IMR-90 (cell line): ENCODE measurements around the gene AGPAT3. TPM values are rescaled to one million over a fixed set of nuclear protein-coding genes. Genes with fewer than 3 reads are reported as not detected.

Experiments
- ATAC-seq: fragments of 200-7000 bp; cut with Tn5 transposase; 2 replicates; pipeline ENCODE4 v1.9.1; 2020; ENCODE audit warnings: low read depth, mild to moderate bottlenecking, moderate library complexity
- BruUV-seq: library from RNA; stranded (reverse); fragments of 400-500 nt; replicated peaks from 2 replicates; lab custom pipeline; 2021; lab: Mats Ljungman, UMichigan
- CTCF ChIA-PET: fragments of 300-600 bp; formaldehyde crosslinking; extraction: SDS; loops from one replicate; lab custom pipeline; 2021; ENCODE audit warnings: antibody characterized with exemption; lab: Yijun Ruan, JAX
- POLR2A ChIA-PET: fragments of 300-600 bp; sonication (Branson Sonifier 250); formaldehyde crosslinking; loops from one replicate; lab custom pipeline; 2022; ENCODE audit warnings: antibody characterized with exemption; ENCODE audit not compliant: unreplicated experiment; lab: Charles Lee
- DNase-seq: peaks from one replicate; pipeline ENCODE4 v3.0.0; 2013
- H2AFZ ChIP-seq: replicated peaks from 2 replicates; pipeline ENCODE3; 2013; ENCODE audit warnings: low read length, mild to moderate bottlenecking; ENCODE audit not compliant: poor library complexity
- H2AK5ac ChIP-seq: 2 replicates; pipeline ENCODE4 v1.6.1; 2013; ENCODE audit warnings: low read depth, low read length, inconsistent platforms
- H2AK9ac ChIP-seq: replicated peaks from 2 replicates; pipeline ENCODE3; 2013; ENCODE audit warnings: mild to moderate bottlenecking, low read depth, low read length, moderate library complexity; ENCODE audit not compliant: poor library complexity
- H2BK120ac ChIP-seq: 2 replicates; pipeline ENCODE4 v1.6.1; 2013; ENCODE audit warnings: low read depth, low read length, inconsistent platforms
- H2BK15ac ChIP-seq: 3 replicates; pipeline ENCODE4 v1.6.1; 2013; ENCODE audit warnings: low read depth, low read length, inconsistent platforms
- H2BK20ac ChIP-seq: 2 replicates; pipeline ENCODE4 v1.6.1; 2013; ENCODE audit warnings: low read depth, mild to moderate bottlenecking, inconsistent platforms, low read length, moderate library complexity
- H2BK5ac ChIP-seq: 2 replicates; pipeline ENCODE4 v1.6.1; 2013; ENCODE audit warnings: mild to moderate bottlenecking, low read depth, low read length, inconsistent platforms; ENCODE audit not compliant: poor library complexity, severe bottlenecking
- H3K14ac ChIP-seq: replicated peaks from 2 replicates; pipeline ENCODE4 v1.6.1; 2013; ENCODE audit warnings: low read depth, low read length, inconsistent platforms
- H3K18ac ChIP-seq: 2 replicates; pipeline ENCODE4 v1.6.1; 2013; ENCODE audit warnings: low read depth, low read length, control low read depth
- H3K23ac ChIP-seq: 2 replicates; pipeline ENCODE4 v1.6.1; 2013; ENCODE audit warnings: low read depth, low read length, inconsistent platforms
- H3K27ac ChIP-seq: 2 replicates; pipeline ENCODE4 v1.5.1; 2013; ENCODE audit warnings: mild to moderate bottlenecking, control low read depth, low read length; ENCODE audit not compliant: insufficient read depth
- H3K27me3 ChIP-seq: 2 replicates; pipeline ENCODE4 v1.6.1; 2013; ENCODE audit warnings: low read length; ENCODE audit not compliant: control insufficient read depth, insufficient read depth
- H3K36me3 ChIP-seq: 2 replicates; pipeline ENCODE4 v1.6.1; 2013; ENCODE audit warnings: low read length, mixed read lengths; ENCODE audit not compliant: control insufficient read depth, insufficient read depth
- H3K4ac ChIP-seq: 2 replicates; pipeline ENCODE4 v1.6.1; 2013; ENCODE audit warnings: low read depth, low read length, inconsistent platforms
- H3K4me1 ChIP-seq: 2 replicates; pipeline ENCODE4 v1.6.1; 2013; ENCODE audit warnings: low read length, mixed read lengths; ENCODE audit not compliant: control insufficient read depth, insufficient read depth
- H3K4me2 ChIP-seq: 2 replicates; pipeline ENCODE4 v1.6.1; 2013; ENCODE audit warnings: low read depth, mild to moderate bottlenecking, control low read depth, low read length, moderate library complexity
- H3K4me3 ChIP-seq: 2 replicates; pipeline ENCODE4 v1.5.1; 2013; ENCODE audit warnings: low read depth, mild to moderate bottlenecking, control low read depth, low read length, moderate library complexity; ENCODE audit not compliant: insufficient read depth
- H3K56ac ChIP-seq: 2 replicates; pipeline ENCODE4 v1.6.1; 2013; ENCODE audit warnings: low read length, inconsistent platforms; ENCODE audit not compliant: insufficient read depth; ENCODE audit errors: extremely low read depth
- H3K79me1 ChIP-seq, 2 experiments: 2 replicates each; pipeline ENCODE4 v1.6.1; 2013; ENCODE audit warnings: low read length in 2 of 2, inconsistent platforms in 1 of 2, low read depth in 1 of 2
- H3K9ac ChIP-seq: 2 replicates; pipeline ENCODE4 v1.6.1; 2013; ENCODE audit warnings: low read depth, low read length, control low read depth
- H3K9me1 ChIP-seq: 2 replicates; pipeline ENCODE4 v1.6.1; 2013; ENCODE audit warnings: low read length, inconsistent platforms; ENCODE audit not compliant: insufficient read depth
- H3K9me3 ChIP-seq: 2 replicates; pipeline ENCODE4 v1.6.1; 2013; ENCODE audit warnings: low read length; ENCODE audit not compliant: control insufficient read depth, insufficient read depth
- H4K20me1 ChIP-seq: 2 replicates; pipeline ENCODE4 v1.6.1; 2013; ENCODE audit warnings: low read length, inconsistent platforms; ENCODE audit not compliant: insufficient read depth
- H4K5ac ChIP-seq: 2 replicates; pipeline ENCODE4 v1.6.1; 2013; ENCODE audit warnings: mild to moderate bottlenecking, low read depth, low read length, control low read depth
- H4K8ac ChIP-seq, 2 experiments: 2 replicates each; pipeline ENCODE4 v1.6.1; 2013; ENCODE audit warnings: low read depth in 2 of 2, low read length in 2 of 2, control low read depth in 1 of 2, inconsistent platforms in 1 of 2
- H4K91ac ChIP-seq: 2 replicates; pipeline ENCODE4 v1.6.1; 2013; ENCODE audit warnings: low read depth, low read length, inconsistent platforms; ENCODE audit not compliant: insufficient read depth
- BHLHE40 ChIP-seq: fragments of 150-350 bp; IDR thresholded peaks from 2 replicates; pipeline ENCODE4 v1.6.1; 2016; ENCODE audit warnings: mild to moderate bottlenecking, low read depth, low read length
- CEBPB ChIP-seq: IDR thresholded peaks from 2 replicates; pipeline ENCODE4 v1.6.1; 2012; ENCODE audit warnings: low read depth, low read length, improper control_type of control experiment
- CTCF ChIP-seq: conservative IDR thresholded peaks from 2 replicates; pipeline ENCODE4 v1.5.1; 2012; ENCODE audit warnings: mild to moderate bottlenecking, low read depth, low read length, improper control_type of control experiment
- ELK1 ChIP-seq: fragments of 150-350 bp; IDR thresholded peaks from 2 replicates; pipeline ENCODE4 v1.6.1; 2016; ENCODE audit warnings: low read depth, mild to moderate bottlenecking, low read length, moderate library complexity, borderline replicate concordance
- FOS ChIP-seq: fragments of 150-350 bp; IDR thresholded peaks from 2 replicates; pipeline ENCODE4 v1.6.1; 2016; ENCODE audit warnings: low read depth, low read length
- MAFK ChIP-seq: IDR thresholded peaks from 2 replicates; pipeline ENCODE4 v1.6.1; 2012; ENCODE audit warnings: low read depth, low read length, improper control_type of control experiment
- MAZ ChIP-seq: IDR thresholded peaks from 2 replicates; pipeline ENCODE4 v1.6.1; 2012; ENCODE audit warnings: low read depth, mild to moderate bottlenecking, low read length, improper control_type of control experiment, moderate library complexity, borderline replicate concordance
- MXI1 ChIP-seq: IDR thresholded peaks from 2 replicates; pipeline ENCODE4 v1.6.1; 2012; ENCODE audit warnings: low read depth, mild to moderate bottlenecking, low read length, moderate library complexity, borderline replicate concordance
- NFE2L2 ChIP-seq: fragments of 150-350 bp; IDR thresholded peaks from 2 replicates; pipeline ENCODE4 v1.6.1; 2016; ENCODE audit warnings: low read depth, mild to moderate bottlenecking, low read length
- RAD21 ChIP-seq: IDR thresholded peaks from 2 replicates; pipeline ENCODE4 v1.6.1; 2012; ENCODE audit warnings: low read length, improper control_type of control experiment
- RCOR1 ChIP-seq: IDR thresholded peaks from 2 replicates; pipeline ENCODE4 v1.6.1; 2012; ENCODE audit warnings: mild to moderate bottlenecking, low read length, improper control_type of control experiment; ENCODE audit not compliant: insufficient replicate concordance
- RFX5 ChIP-seq: IDR thresholded peaks from 2 replicates; pipeline ENCODE4 v1.8.0; 2012; ENCODE audit warnings: low read depth, mild to moderate bottlenecking, low read length, moderate library complexity
- SMC3 ChIP-seq: fragments of 150-350 bp; IDR thresholded peaks from 2 replicates; pipeline ENCODE4 v1.6.1; 2016; ENCODE audit warnings: low read depth, mild to moderate bottlenecking, antibody characterized with exemption, low read length, moderate library complexity
- USF2 ChIP-seq: fragments of 150-350 bp; IDR thresholded peaks from 2 replicates; pipeline ENCODE4 v1.6.1; 2017; ENCODE audit warnings: mild to moderate bottlenecking, antibody characterized with exemption, low read length, low read depth
- WGBS, 2 experiments: methylation state at CpG; one replicate each; pipeline versions ENCODE4 v1.1.5 to v1.1.7; 2013; ENCODE audit warnings: missing lambda C conversion rate in 2 of 2; ENCODE audit not compliant: insufficient read length in 1 of 2; ENCODE audit errors: extremely low coverage in 2 of 2; 5-methylcytosine and 5-hydroxymethylcytosine counted together
- dilution Hi-C: fragments of 300-500 bp; cut with HindIII; formaldehyde crosslinking; loops from one replicate; pipeline ENCODE4 v1.14.3; 2018; ENCODE audit warnings: low sequenced_read_pairs; ENCODE audit not compliant: unreplicated experiment
- in situ Hi-C: fragments of 300-500 bp; cut with MboI; formaldehyde crosslinking; loops from 3 replicates; pipeline ENCODE4 v1.14.3; 2019; ENCODE audit warnings: low sequenced_read_pairs, inconsistent platforms, mixed read lengths
- intact Hi-C: fragments of 100-400 bp; cut with micrococcal nuclease; formaldehyde crosslinking; loops from 2 replicates; pipeline ENCODE4 v1.10.0; 2022
- polyA plus RNA-seq, 3 experiments: library from polyadenylated mRNA; depleted of rRNA; stranded (reverse); fragments of >200 nt; gene quantifications; 2 replicates each; pipeline ENCODE4 v1.2.3, GENCODE V29; 2012; ENCODE audit warnings: low replicate concordance in 1 of 3
- total RNA-seq: library from RNA; depleted of rRNA; stranded (reverse); fragments of >200 nt; gene quantifications from 2 replicates; pipeline ENCODE4 v1.2.3, GENCODE V29; 2012

AGPAT3 gene
- total and polyA plus RNA-seq, 2 of the 4 experiments (the other 2 are of a cell fraction) = 27.1 to 38.7 TPM

GRCh38 chr21:43978060-43978459 is 113.0 kb downstream of the AGPAT3 start (continued):
- TF ChIP-seq FOS = no peak

DNA sequence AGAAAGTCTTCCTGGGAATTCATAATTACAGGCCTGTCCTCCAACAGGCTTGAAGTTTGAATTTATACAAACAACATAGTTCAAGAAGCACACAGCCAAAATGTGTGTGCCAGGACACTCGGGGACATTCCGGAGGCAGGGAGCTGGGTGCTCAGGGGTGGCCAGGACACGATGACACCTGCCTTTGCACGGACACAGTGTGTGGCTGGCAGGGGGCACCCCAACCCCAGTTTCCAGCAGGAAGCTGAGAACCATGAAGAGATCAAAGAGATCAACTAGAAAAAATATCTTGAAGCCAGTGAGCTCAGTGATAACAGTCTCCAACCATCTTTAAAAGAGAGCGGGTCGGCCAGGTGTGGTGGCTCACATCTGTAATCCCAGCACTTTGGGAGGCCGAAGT is 114.6 kb downstream of the AGPAT3 start:
- no TSS peak for BruUV-seq
- no peak overlapping the region for H3K14ac ChIP-seq
- H3K4me3 ChIP-seq = no peak overlapping the region
- 60% methylated on average over 3 of the region's 7 CpGs; no CpG with 5 or more reads in 1 of the 2 experiments for WGBS, 2 experiments
- ChIA-PET POLR2A (no interaction called here), CTCF (no interaction called here)
- H4K91ac ChIP-seq = no peak overlapping the region
- no peak overlapping the region for H3K56ac ChIP-seq
- ATAC-seq (no peak), DNase-seq (no peak)
- no peak overlapping the region for H4K5ac ChIP-seq
- no peak overlapping the region for H3K18ac ChIP-seq
- no peak overlapping the region for H2BK15ac ChIP-seq
- dilution Hi-C loops = no loop called here
- no peak overlapping the region for H3K9ac ChIP-seq
- H3K4me2 ChIP-seq = no peak overlapping the region
- peaks cover 8% of the 10 kb centered on the region for H4K20me1 ChIP-seq
- in situ Hi-C loops = no loop called here
- peaks cover 0 to 8% of the 10 kb centered on the region in 2 experiments; a peak in 2 of 4 replicates for H3K79me1 ChIP-seq
- no peak overlapping the region for H4K8ac ChIP-seq
- H3K36me3 ChIP-seq = peaks cover 24% of the 10 kb centered on the region
- no peak overlapping the region for H3K23ac ChIP-seq
- H3K27me3 ChIP-seq = no peaks in the 10 kb centered on the region
- H3K9me1 ChIP-seq = peaks cover 5% of the 10 kb centered on the region
- no peak overlapping the region for H2AFZ ChIP-seq
- H2BK120ac ChIP-seq = no peak overlapping the region
- H2AK5ac ChIP-seq = no peak overlapping the region
- H2BK20ac ChIP-seq = no peak overlapping the region
- no peak overlapping the region for H2AK9ac ChIP-seq
- peaks cover 2% of the 10 kb centered on the region; the same call in 1 of the 2 replicates for H3K4me1 ChIP-seq
- H3K27ac ChIP-seq = no peak overlapping the region
- H3K9me3 ChIP-seq = no peaks in the 10 kb centered on the region
- H2BK5ac ChIP-seq = no peak overlapping the region
- intact Hi-C loops = no loop called here
- no peak overlapping the region for H3K4ac ChIP-seq
- no peak for TF ChIP-seq CEBPB
- no peak for TF ChIP-seq USF2
- no peak for TF ChIP-seq MAFK
- no peak for TF ChIP-seq RFX5
- TF ChIP-seq RAD21 = 0 out of 2 replicates have a peak, but pooled peaks have one; percentile 14
- no peak for TF ChIP-seq RCOR1
- TF ChIP-seq FOS = no peak
- no peak for TF ChIP-seq ELK1
- no peak for TF ChIP-seq MXI1
- TF ChIP-seq BHLHE40 = no peak
- TF ChIP-seq SMC3 = peak; percentile 13; the same call in 1 of the 2 replicates
- no peak for TF ChIP-seq NFE2L2
- TF ChIP-seq MAZ = no peak
- 0 out of 2 replicates have a peak, but pooled peaks have one; percentile 11 for TF ChIP-seq CTCF
